ENCODE results near the gene RBL2.

GRCh38 chr16:53413864-53414263 is 20.4 kb upstream of the RBL2 start:
- TF ChIP-seq CTCF (optimal IDR thresholded peaks at IDR 0.05 in 1 of 3, IDR thresholded peaks at IDR 0.05 in 1 of 3, conservative IDR thresholded peaks at IDR 0.05 in 1 of 3; ENCODE audit: extremely low read depth in 1 of 3, insufficient read depth in 2 of 3, low read length in 3 of 3), result no peak
- TF ChIP-seq EZH2 (IDR thresholded peaks at IDR 0.05; ENCODE audit: low read length), result no peak
